GM12872 (cell line): ENCODE results near the gene RAB3IP.

Experiments
- TF ChIP-seq, protein P1 (sequence below): IDR thresholded peaks from 3 replicates; pipeline ENCODE4 v1.5.1; 2011; ENCODE audit warnings: low read depth, mild to moderate bottlenecking, low read length, moderate library complexity; ENCODE audit not compliant: insufficient read depth

Gene RAB3IP, protein sequence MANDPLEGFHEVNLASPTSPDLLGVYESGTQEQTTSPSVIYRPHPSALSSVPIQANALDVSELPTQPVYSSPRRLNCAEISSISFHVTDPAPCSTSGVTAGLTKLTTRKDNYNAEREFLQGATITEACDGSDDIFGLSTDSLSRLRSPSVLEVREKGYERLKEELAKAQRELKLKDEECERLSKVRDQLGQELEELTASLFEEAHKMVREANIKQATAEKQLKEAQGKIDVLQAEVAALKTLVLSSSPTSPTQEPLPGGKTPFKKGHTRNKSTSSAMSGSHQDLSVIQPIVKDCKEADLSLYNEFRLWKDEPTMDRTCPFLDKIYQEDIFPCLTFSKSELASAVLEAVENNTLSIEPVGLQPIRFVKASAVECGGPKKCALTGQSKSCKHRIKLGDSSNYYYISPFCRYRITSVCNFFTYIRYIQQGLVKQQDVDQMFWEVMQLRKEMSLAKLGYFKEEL

DNA sequence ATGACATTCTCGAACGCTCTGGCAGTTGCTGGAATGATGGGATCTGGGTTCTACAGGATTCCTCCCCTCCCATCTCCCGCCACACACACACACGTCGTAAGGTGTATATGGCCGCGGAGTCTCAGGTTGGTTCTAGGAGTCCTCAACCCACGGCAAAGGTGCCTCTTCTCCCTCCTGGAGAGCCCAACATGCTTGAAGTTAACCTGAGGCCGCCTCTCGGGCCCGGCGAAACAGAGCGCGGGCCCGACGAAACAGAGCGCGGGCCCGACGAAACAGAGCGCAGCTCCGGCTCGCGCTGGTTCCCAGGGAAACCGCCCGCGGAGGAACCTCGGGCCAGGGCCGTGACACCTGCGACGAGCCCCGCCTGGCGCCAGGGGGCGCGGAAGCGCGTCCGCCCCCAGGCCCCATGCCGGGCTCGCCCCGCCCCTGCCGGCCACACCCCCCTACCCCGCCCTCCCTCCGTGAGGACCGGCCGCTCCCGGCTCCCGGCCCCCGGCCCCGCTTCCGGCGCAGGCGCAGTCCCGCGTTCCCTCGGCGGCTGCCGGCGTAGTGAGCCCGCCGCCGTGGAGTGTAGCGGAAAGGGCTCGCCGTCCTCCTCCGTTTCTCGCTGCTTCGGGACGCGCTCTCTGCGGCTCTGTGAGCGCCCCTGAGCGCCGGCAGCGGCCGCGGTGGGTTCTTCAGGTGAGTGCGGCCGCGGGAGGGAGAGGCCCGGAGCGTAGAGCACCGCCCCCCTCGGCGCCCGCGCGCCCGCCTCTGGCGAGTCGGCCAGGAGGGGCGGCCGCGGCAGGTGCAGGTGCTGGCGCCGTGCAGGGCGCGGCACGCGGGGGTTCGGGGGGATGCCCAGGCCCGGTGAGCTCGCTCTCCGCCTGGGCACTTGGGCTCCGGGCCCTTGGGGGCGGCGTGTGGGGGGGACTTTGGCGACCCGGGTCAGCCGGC lies at the start of gene RAB3IP:
TSS of gene RAB3IP (plus strand) at position 510 of the 936 bp plus-strand sequence. CDS start 16,549 bp downstream, outside the sequence.
- TF ChIP-seq, protein P1, sequence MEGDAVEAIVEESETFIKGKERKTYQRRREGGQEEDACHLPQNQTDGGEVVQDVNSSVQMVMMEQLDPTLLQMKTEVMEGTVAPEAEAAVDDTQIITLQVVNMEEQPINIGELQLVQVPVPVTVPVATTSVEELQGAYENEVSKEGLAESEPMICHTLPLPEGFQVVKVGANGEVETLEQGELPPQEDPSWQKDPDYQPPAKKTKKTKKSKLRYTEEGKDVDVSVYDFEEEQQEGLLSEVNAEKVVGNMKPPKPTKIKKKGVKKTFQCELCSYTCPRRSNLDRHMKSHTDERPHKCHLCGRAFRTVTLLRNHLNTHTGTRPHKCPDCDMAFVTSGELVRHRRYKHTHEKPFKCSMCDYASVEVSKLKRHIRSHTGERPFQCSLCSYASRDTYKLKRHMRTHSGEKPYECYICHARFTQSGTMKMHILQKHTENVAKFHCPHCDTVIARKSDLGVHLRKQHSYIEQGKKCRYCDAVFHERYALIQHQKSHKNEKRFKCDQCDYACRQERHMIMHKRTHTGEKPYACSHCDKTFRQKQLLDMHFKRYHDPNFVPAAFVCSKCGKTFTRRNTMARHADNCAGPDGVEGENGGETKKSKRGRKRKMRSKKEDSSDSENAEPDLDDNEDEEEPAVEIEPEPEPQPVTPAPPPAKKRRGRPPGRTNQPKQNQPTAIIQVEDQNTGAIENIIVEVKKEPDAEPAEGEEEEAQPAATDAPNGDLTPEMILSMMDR, result peak; percentile 71

DNA sequence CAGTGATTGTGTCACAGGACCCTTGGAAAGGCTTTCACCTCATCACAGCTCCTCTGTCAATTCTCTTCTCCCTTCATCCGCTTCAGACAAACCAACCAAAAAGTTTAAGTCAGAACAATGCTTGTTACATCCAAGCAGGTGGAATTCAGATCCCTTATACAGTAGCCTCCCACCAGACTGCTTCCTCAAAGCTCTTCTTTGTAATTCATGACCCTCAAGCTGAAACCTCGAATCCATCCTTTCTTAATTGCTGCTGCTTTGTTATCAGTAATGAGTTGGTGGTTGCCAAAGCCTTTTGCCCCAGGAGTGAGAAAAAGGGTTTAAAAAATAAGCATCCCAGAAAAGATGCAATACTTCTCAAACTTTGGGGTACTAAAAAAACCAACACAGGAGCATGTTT lies 49.0 kb upstream of the RAB3IP start:
- TF ChIP-seq, protein P1, result no peak

DNA sequence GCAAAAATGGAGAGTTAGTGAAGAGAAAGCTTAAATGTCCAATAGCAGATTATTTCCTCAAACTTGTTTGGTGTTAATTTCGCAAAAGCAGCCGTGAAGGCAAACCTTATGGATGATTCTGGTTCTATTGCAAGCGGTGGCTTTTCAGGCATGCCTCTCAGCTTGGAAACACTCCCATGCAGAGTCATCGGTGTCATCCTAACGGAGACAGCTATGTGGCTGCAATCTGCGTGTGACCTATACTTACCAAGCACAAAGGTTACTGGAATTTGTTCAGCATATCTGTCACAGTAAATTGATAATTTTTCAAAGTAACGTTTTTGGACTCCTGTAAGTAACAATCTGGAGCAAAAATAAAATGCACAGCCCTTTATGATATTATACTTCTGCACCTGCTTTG lies 44.5 kb upstream of the RAB3IP start:
- TF ChIP-seq, protein P1, result no peak

DNA sequence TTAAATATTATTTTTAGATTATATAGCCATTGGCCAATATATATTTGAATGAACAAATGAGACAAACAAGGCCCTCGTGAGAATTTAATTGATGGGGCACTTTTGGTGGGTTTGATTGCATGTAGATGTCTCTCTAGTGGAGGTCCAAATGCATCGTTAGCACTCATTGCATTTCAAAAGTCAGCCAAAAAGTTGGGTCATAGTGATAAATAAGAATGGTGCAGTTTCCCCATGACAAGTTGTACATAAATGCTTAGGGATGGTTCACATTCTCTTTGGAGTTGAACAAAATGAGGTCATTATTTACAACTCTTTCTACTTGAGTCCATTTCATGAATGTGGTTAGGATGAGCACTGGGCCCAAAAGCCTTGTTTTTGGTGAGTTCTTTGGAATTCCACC lies 40.6 kb upstream of the RAB3IP start:
- TF ChIP-seq, protein P1, result no peak

DNA sequence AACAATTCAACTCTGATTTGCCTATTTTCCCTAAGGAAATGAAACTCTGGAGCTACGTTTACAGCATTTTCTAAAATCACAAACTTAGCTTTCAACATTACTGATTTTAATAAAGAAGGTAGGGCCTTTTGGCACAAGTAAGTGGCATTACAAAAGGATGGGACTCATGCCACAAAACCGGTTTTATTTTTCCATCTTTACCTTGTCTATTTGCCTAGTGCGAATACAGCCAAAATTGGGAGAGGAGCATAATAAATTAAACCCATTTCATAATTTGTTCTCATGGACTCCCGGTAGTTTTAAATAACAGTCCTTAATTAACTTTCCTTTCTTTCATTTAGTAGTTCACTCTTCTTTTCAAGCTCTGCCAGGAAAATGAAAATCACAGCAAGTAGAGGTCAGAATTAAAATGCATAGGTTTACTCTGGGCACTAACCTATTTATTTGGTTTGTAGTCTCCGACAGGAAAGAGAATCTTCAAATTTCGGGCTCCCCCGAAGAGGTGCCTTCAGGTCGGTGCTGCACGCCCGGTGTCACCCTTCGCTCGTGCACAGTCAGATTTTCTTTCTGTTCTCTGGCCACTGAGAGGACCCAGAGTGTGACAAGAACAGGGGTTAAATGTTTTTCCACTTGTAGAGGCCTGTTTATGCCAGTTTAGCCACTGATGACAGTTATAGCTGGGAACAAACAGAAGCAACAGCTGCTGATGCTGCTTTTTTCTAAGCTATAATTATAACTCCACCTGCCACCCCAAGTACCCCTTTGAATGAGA lies 39.7 kb upstream of the RAB3IP start, which contains the start of gene BEST3:
TSS of gene BEST3 (minus strand) at position 535 of the 772 bp plus-strand sequence. CDS start 1,505 bp downstream, outside the sequence.
- TF ChIP-seq, protein P1, result no peak

DNA sequence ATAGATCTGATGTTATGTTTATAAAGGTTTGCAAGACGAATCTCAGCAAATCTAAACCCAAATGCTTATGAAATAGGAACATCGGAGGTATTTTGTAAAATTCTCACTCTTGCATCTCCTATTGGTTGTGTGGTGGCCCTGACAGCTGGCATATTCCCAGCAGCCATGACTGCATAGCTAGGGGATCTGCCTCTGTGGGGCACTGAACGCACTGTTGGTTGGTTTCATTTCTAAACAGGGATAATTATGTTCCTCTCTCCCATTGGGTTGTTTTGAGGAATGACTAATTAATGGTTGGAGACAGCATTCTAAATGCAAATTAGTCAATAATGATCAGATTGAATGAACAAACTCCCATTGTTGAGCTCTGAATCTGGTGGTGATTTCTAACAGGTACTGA lies 36.8 kb upstream of the RAB3IP start:
- TF ChIP-seq, protein P1, result no peak
